Uterus (tissue), 2 donors: ENCODE results near the gene SLC7A7.

ENCODE experiments used
- CTCF ChIP-seq, 4 experiments: fragments of 200-600 bp in 2 of 4; fragments of 450-650 bp in 2 of 4; sonication (generic) in 2 of 4; IDR thresholded peaks; one replicate each; pipeline ENCODE4 v1.5.1; 2016 to 2019; ENCODE audit warnings: antibody characterized with exemption in 4 of 4, mild to moderate bottlenecking in 2 of 4, moderate library complexity in 1 of 4
- POLR2A ChIP-seq, 2 donors: fragments of 450-650 bp; IDR thresholded peaks; one replicate each; pipeline ENCODE4 v1.6.1; 2016; ENCODE audit warnings: antibody characterized with exemption in 2 of 2, mild to moderate bottlenecking in 1 of 2, moderate library complexity in 1 of 2

GRCh38 chr14:22793976-22794375, 21.3 kb downstream of the SLC7A7 start:
- no peak for TF ChIP-seq CTCF (IDR thresholded peaks at IDR 0.05)
- TF ChIP-seq POLR2A (IDR thresholded peaks at IDR 0.05) = no peak
